H9 (cell line): ENCODE measurements around the gene MEIS2. TPM values are rescaled to one million over a fixed set of nuclear protein-coding genes. Genes with fewer than 3 reads are reported as not detected.

ENCODE experiments used
- DNase-seq: peaks from one replicate; pipeline ENCODE4 v3.0.0-alpha.2; 2017
- H2AFZ ChIP-seq: one replicate; pipeline ENCODE4 v1.6.1; 2013; ENCODE audit warnings: mild to moderate bottlenecking, low read length, control low read depth, moderate library complexity
- H2AK5ac ChIP-seq: 2 replicates; pipeline ENCODE4 v1.6.1; 2013; ENCODE audit warnings: low read length, control low read depth, mixed read lengths; ENCODE audit not compliant: insufficient read length
- H2BK120ac ChIP-seq: one replicate; pipeline ENCODE4 v1.6.1; 2013; ENCODE audit warnings: low read depth, mild to moderate bottlenecking, low read length, control low read depth, inconsistent platforms; ENCODE audit not compliant: poor library complexity, severe bottlenecking
- H2BK12ac ChIP-seq: 2 replicates; pipeline ENCODE4 v1.6.1; 2013; ENCODE audit warnings: low read length, control low read depth, mixed read lengths, low read depth; ENCODE audit not compliant: insufficient read length
- H2BK15ac ChIP-seq: 2 replicates; pipeline ENCODE4 v1.6.1; 2013; ENCODE audit warnings: low read depth, low read length, control low read depth
- H2BK20ac ChIP-seq: one replicate; pipeline ENCODE4 v1.6.1; 2013; ENCODE audit warnings: low read depth, mild to moderate bottlenecking, low read length, control low read depth, inconsistent platforms; ENCODE audit not compliant: poor library complexity, severe bottlenecking
- H2BK5ac ChIP-seq: 2 replicates; pipeline ENCODE4 v1.6.1; 2013; ENCODE audit warnings: low read length, control low read depth, mixed read lengths; ENCODE audit not compliant: insufficient read length
- H3K14ac ChIP-seq: 2 replicates; pipeline ENCODE4 v1.6.1; 2013; ENCODE audit warnings: low read length, control low read depth; ENCODE audit not compliant: insufficient read depth
- H3K18ac ChIP-seq: 2 replicates; pipeline ENCODE4 v1.6.1; 2013; ENCODE audit warnings: low read depth, mild to moderate bottlenecking, mixed read lengths, low read length, control low read depth; ENCODE audit not compliant: insufficient read length
- H3K23ac ChIP-seq: 2 replicates; pipeline ENCODE4 v1.6.1; 2013; ENCODE audit warnings: low read length, control low read depth, mixed read lengths, low read depth; ENCODE audit not compliant: insufficient read length
- H3K23me2 ChIP-seq: 2 replicates; pipeline ENCODE4 v1.6.1; 2013; ENCODE audit warnings: low read depth, mild to moderate bottlenecking, mixed read lengths, low read length, control low read depth; ENCODE audit not compliant: insufficient read length, poor library complexity, severe bottlenecking
- H3K27ac ChIP-seq: 2 replicates; pipeline ENCODE4 v1.5.1; 2013; ENCODE audit warnings: low read length, control low read depth, mixed read lengths, low read depth; ENCODE audit not compliant: insufficient read length
- H3K27me3 ChIP-seq: 2 replicates; pipeline ENCODE4 v1.6.1; 2013; ENCODE audit warnings: low read length, control low read depth, inconsistent platforms; ENCODE audit not compliant: insufficient read depth
- H3K4ac ChIP-seq: 2 replicates; pipeline ENCODE4 v1.6.1; 2013; ENCODE audit warnings: low read depth, mild to moderate bottlenecking, control low read depth, inconsistent platforms, low read length, moderate library complexity
- H3K4me1 ChIP-seq: 2 replicates; pipeline ENCODE4 v1.6.1; 2013; ENCODE audit warnings: low read length, control low read depth, inconsistent platforms; ENCODE audit not compliant: insufficient read depth
- H3K4me2 ChIP-seq: 2 replicates; pipeline ENCODE4 v1.6.1; 2013; ENCODE audit warnings: low read length, control low read depth, mixed read lengths; ENCODE audit not compliant: insufficient read length, insufficient read depth
- H3K56ac ChIP-seq: 2 replicates; pipeline ENCODE4 v1.6.1; 2013; ENCODE audit warnings: low read depth, mild to moderate bottlenecking, mixed read lengths, low read length, control low read depth; ENCODE audit not compliant: insufficient read length
- H3K79me1 ChIP-seq: 2 replicates; pipeline ENCODE4 v1.6.1; 2013; ENCODE audit warnings: low read depth, mild to moderate bottlenecking, moderate library complexity, low read length, control low read depth, inconsistent platforms; ENCODE audit not compliant: insufficient read depth, poor library complexity, severe bottlenecking
- H3K79me2 ChIP-seq: 2 replicates; pipeline ENCODE4 v1.6.1; 2013; ENCODE audit warnings: low read length, control low read depth, inconsistent platforms; ENCODE audit not compliant: insufficient read depth
- H3K9ac ChIP-seq: 2 replicates; pipeline ENCODE4 v1.6.1; 2013; ENCODE audit warnings: low read length, control low read depth, mixed read lengths; ENCODE audit not compliant: insufficient read length; ENCODE audit errors: extremely low read depth
- H3K9me3 ChIP-seq: one replicate; pipeline ENCODE4 v1.6.1; 2013; ENCODE audit warnings: low read depth, low read length, inconsistent platforms; ENCODE audit not compliant: control insufficient read depth
- H3T11ph ChIP-seq: one replicate; pipeline ENCODE4 v1.6.1; 2013; ENCODE audit warnings: mild to moderate bottlenecking, low read length, control low read depth, inconsistent platforms
- H4K20me1 ChIP-seq: one replicate; pipeline ENCODE4 v1.6.1; 2013; ENCODE audit not compliant: control insufficient read depth, insufficient read length, insufficient read depth
- H4K5ac ChIP-seq: 2 replicates; pipeline ENCODE4 v1.6.1; 2013; ENCODE audit warnings: low read depth, mild to moderate bottlenecking, mixed read lengths, low read length, control low read depth; ENCODE audit not compliant: insufficient read length
- H4K8ac ChIP-seq: replicated peaks from 2 replicates; pipeline ENCODE4 v1.6.1; 2013; ENCODE audit warnings: low read length, control low read depth, mixed read lengths, low read depth; ENCODE audit not compliant: insufficient read length
- H4K91ac ChIP-seq: 2 replicates; pipeline ENCODE4 v1.6.1; 2013; ENCODE audit warnings: low read depth, mild to moderate bottlenecking, moderate library complexity, mixed read lengths, low read length, control low read depth; ENCODE audit not compliant: insufficient read length
- H3K27ac Mint-ChIP-seq, 3 experiments: 2 replicates in 2 of 3; 3 replicates in 1 of 3; pipeline ENCODE4 v1.8.0; 2020 to 2021; ENCODE audit warnings: mixed read lengths in 3 of 3, mild to moderate bottlenecking in 1 of 3, moderate library complexity in 1 of 3
- H3K27me3 Mint-ChIP-seq: 2 replicates; pipeline ENCODE4 v1.8.0; 2021; ENCODE audit warnings: low read depth, mild to moderate bottlenecking, moderate library complexity, mixed read lengths
- H3K36me3 Mint-ChIP-seq, 3 experiments: 2 replicates in 2 of 3; 3 replicates in 1 of 3; pipeline ENCODE4 v1.8.0; 2020 to 2021; ENCODE audit warnings: low read depth in 3 of 3, mixed read lengths in 3 of 3; ENCODE audit not compliant: insufficient read depth in 1 of 3
- H3K4me1 Mint-ChIP-seq, 2 experiments: 2 replicates each; pipeline ENCODE4 v1.8.0; 2020; ENCODE audit warnings: mixed read lengths in 2 of 2
- H3K4me3 Mint-ChIP-seq, 2 experiments: 2 replicates in 1 of 2; 3 replicates in 1 of 2; pipeline ENCODE4 v1.8.0; 2020 to 2021; ENCODE audit warnings: mild to moderate bottlenecking in 2 of 2, mixed read lengths in 2 of 2, moderate library complexity in 1 of 2
- H3K9me3 Mint-ChIP-seq, 2 experiments: 2 replicates in 1 of 2; 3 replicates in 1 of 2; pipeline ENCODE4 v1.8.0; 2020; ENCODE audit warnings: mild to moderate bottlenecking in 2 of 2, mixed read lengths in 2 of 2, moderate library complexity in 1 of 2
- CTCF ChIP-seq: fragments of 200-600 bp; sonication (generic); conservative IDR thresholded peaks from 3 replicates; pipeline ENCODE4 v1.8.0; 2021; ENCODE audit warnings: antibody characterized with exemption, mild to moderate bottlenecking
- WGBS: extraction: QIAGEN DNeasy Blood & Tissue Kit; methylation state at CpG from one replicate; pipeline ENCODE4 v1.1.7; 2013; ENCODE audit warnings: missing lambda C conversion rate, low lambda C conversion rate, mixed read lengths; ENCODE audit not compliant: insufficient read length; ENCODE audit errors: extremely low coverage; 5-methylcytosine and 5-hydroxymethylcytosine counted together
- total RNA-seq: library from RNA; stranded (reverse); gene quantifications from 2 replicates; pipeline ENCODE4 v1.2.1, GENCODE V29; 2021

The MEIS2 gene
- total RNA-seq, 1 experiment from 2014 or later = 0.35 TPM

GRCh38 chr15:37134244-37134643 lies 33.9 kb upstream of the MEIS2 start:
- Histone ChIP-seq H2BK15ac (no peak overlapping the region), H3K14ac (no peak overlapping the region), H3K4me2 (no peak overlapping the region), H2BK5ac (no peak overlapping the region), H3K4me1 (no peaks in the 10 kb centered on the region), H4K91ac (no peak overlapping the region), H2AFZ (no peak overlapping the region), H3K9ac (no peak overlapping the region), H3K23ac (no peak overlapping the region), H2AK5ac (no peak overlapping the region), H2BK20ac (no peak overlapping the region), H3K9me3 (no peaks in the 10 kb centered on the region), H4K8ac (no peak overlapping the region), H3K23me2 (no peaks in the 10 kb centered on the region), H3K79me2 (no peaks in the 10 kb centered on the region), H3K4ac (no peak overlapping the region), H3K27ac (no peak overlapping the region), H4K5ac (no peak overlapping the region), H3K56ac (no peak overlapping the region), H4K20me1 (no peaks in the 10 kb centered on the region), H2BK12ac (no peak overlapping the region), H3K79me1 (no peaks in the 10 kb centered on the region), H3K18ac (no peak overlapping the region), H2BK120ac (no peak overlapping the region), H3T11ph (no peak overlapping the region), H3K27me3 (no peaks in the 10 kb centered on the region)
- Mint-ChIP-seq H3K4me1 (peaks cover 18 to 31% of the 10 kb centered on the region in 2 experiments), H3K27ac (no peak overlapping the region), H3K27me3 (peaks cover 5% of the 10 kb centered on the region), H3K9me3 (no peaks in the 10 kb centered on the region), H3K36me3 (no peaks in the 10 kb centered on the region), H3K4me3 (no peak overlapping the region)
- no peak for DNase-seq
- no peak for TF ChIP-seq CTCF
- no CpG with 5 or more reads among the region's 1 CpG for WGBS
